Activated CD4-positive, alpha-beta T cell treated with anti-CD3 and anti-CD28 coated beads for 36 hours (primary cell): ENCODE data around the gene SEC24A. TPM values are rescaled to one million over a fixed set of nuclear protein-coding genes. Genes with fewer than 3 reads are reported as not detected.
"Not testable (repeated sequence)": the region's sequence is repeated elsewhere in the genome, so short reads cannot be mapped to it uniquely, and the experiment has no call there.

Experiments used
- ATAC-seq: fragments of 200-7000 bp; cut with Tn5 transposase; one replicate; pipeline ENCODE4 v1.10.0; 2021; ENCODE audit warnings: mild to moderate bottlenecking, moderate library complexity
- CTCF ChIA-PET: fragments of 350-600 bp; sonication (Branson Sonifier 250); formaldehyde crosslinking; loops from one replicate; lab custom pipeline; 2021; ENCODE audit warnings: antibody characterized with exemption; lab: Charles Lee
- POLR2A ChIA-PET: fragments of 350-600 bp; sonication (Branson Sonifier 250); formaldehyde crosslinking; loops from one replicate; lab custom pipeline; 2021; ENCODE audit warnings: antibody characterized with exemption, inconsistent platforms; lab: Charles Lee
- DNase-seq: peaks from one replicate; pipeline ENCODE4 v3.0.0-alpha.2; 2020
- H3K27ac Mint-ChIP-seq: one replicate; pipeline ENCODE4 v1.8.0; 2021; ENCODE audit warnings: mixed read lengths
- H3K27me3 Mint-ChIP-seq: one replicate; pipeline ENCODE4 v1.8.0; 2021; ENCODE audit warnings: mixed read lengths
- H3K36me3 Mint-ChIP-seq: one replicate; pipeline ENCODE4 v1.8.0; 2021; ENCODE audit warnings: low read depth, mixed read lengths
- H3K4me1 Mint-ChIP-seq: one replicate; pipeline ENCODE4 v1.8.0; 2021; ENCODE audit warnings: mixed read lengths
- H3K4me3 Mint-ChIP-seq: one replicate; pipeline ENCODE4 v1.8.0; 2021; ENCODE audit warnings: mild to moderate bottlenecking, moderate library complexity, mixed read lengths
- H3K9me3 Mint-ChIP-seq: one replicate; pipeline ENCODE4 v1.8.0; 2021; ENCODE audit warnings: low read depth, mixed read lengths
- intact Hi-C, 2 experiments: fragments of 100-400 bp; cut with DNase I in 1 of 2; cut with micrococcal nuclease in 1 of 2; formaldehyde crosslinking; loops; one replicate each; pipeline versions ENCODE4 v1.14.2 to v1.15.1; 2022 to 2024; cut with DNase I, micrococcal nuclease
- total RNA-seq, 2 experiments: library from RNA; stranded (reverse); gene quantifications; one replicate each; pipeline ENCODE4 v1.2.3, GENCODE V29; 2021

The SEC24A gene
- total RNA-seq, 2 experiments from 2014 or later = 32.2 to 41.3 TPM

GRCh38 chr5:134692722-134693121, 44.1 kb downstream of the SEC24A start:
- Mint-ChIP-seq H3K27me3 (no peaks in the 10 kb centered on the region), H3K9me3 (no peaks in the 10 kb centered on the region), H3K4me3 (no peak overlapping the region), H3K36me3 (peaks cover 39% of the 10 kb centered on the region), H3K27ac (no peak overlapping the region), H3K4me1 (no peaks in the 10 kb centered on the region)
- intact Hi-C loops = no loop called here
- CTCF ChIA-PET = interaction anchor here (0.8 kb wide), 1 partner anchor 109 kb away, joined by 4 read pairs; no protein-coding TSS in a partner anchor
- POLR2A ChIA-PET = no interaction called here
- DNase-seq = no peak
- no peak for ATAC-seq

- Mint-ChIP-seq H3K36me3 (peaks cover 40% of the 10 kb centered on the region), H3K4me3 (no peak overlapping the region), H3K27ac (no peak overlapping the region), H3K9me3 (no peaks in the 10 kb centered on the region), H3K27me3 (no peaks in the 10 kb centered on the region), H3K4me1 (no peaks in the 10 kb centered on the region)
- DNase-seq (no peak), ATAC-seq (no peak)
- CTCF ChIA-PET = interaction anchor here (0.7 to 1.4 kb wide), 2 partner anchors 10 to 18 kb away, joined by 3 to 4 read pairs; no protein-coding TSS in a partner anchor
- intact Hi-C loops = no loop called here
- POLR2A ChIA-PET = no interaction called here
Measured at GRCh38 chr5:134708301-134708700, 59.7 kb downstream of the SEC24A start.

DNA sequence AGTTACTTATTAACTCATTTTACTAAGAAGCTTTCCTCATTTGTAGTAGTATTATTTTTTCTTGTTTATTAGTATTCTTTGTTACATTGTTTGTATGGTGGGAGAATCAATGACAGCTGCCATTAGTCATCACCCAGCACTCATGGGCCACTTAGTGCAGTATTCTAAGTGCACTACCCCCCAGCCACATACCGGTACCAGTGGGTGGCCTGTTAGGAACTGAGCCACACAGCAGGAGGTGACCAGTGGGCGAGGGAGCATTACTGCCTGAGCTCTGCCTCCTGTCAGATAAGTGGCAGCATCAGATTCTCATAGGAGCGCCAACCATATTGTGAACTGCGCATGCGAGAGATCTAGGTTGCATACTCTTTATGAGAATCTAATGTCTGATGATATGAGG, 65.5 kb downstream of the SEC24A start:
- ChIA-PET CTCF (interaction anchor here (0.6 to 1.4 kb wide), 2 partner anchors 12 to 477 kb away, joined by 3 read pairs; no protein-coding TSS in a partner anchor), POLR2A (interaction anchor here (0.6 kb wide), 1 partner anchor 194 kb away, joined by 6 read pairs; no protein-coding TSS in a partner anchor)
- Mint-ChIP-seq H3K9me3 (no peaks in the 10 kb centered on the region), H3K4me1 (no peaks in the 10 kb centered on the region), H3K4me3 (no peak overlapping the region), H3K27ac (no peak overlapping the region), H3K27me3 (no peaks in the 10 kb centered on the region), H3K36me3 (peaks cover 32% of the 10 kb centered on the region)
- DNase-seq = no peak
- intact Hi-C loops = no loop called here
- no peak for ATAC-seq

DNA sequence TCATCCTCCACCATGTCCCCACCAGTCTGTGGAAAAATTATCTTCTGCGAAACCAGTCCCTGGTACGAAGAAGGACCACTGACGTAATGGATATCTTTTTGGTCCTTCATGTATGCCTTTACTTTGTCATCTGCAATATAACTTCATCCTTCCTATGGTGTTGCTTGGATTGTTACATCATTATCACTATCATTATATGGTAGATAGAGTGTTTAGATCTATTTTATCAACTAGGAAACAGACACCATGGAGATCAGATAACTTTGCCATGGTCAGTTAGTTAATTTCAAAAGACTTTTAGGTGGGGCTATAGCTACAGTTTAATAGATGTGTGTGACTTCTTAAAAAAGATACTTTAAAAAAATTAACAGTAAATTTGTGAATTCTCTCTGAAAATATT, 66.0 kb downstream of the SEC24A start:
- no peak overlapping the region for H3K27ac Mint-ChIP-seq
- POLR2A ChIA-PET = interaction anchor here (0.6 kb wide), 1 partner anchor 193 kb away, joined by 6 read pairs; no protein-coding TSS in a partner anchor
- H3K4me3 Mint-ChIP-seq = no peak overlapping the region
- intact Hi-C loops = no loop called here
- CTCF ChIA-PET = interaction anchor here (1.4 kb wide), 1 partner anchor 12 kb away, joined by 3 read pairs; no protein-coding TSS in a partner anchor
- no peaks in the 10 kb centered on the region for H3K4me1 Mint-ChIP-seq
- DNase-seq (no peak), ATAC-seq (no peak)
- H3K9me3 Mint-ChIP-seq = no peaks in the 10 kb centered on the region
- H3K27me3 Mint-ChIP-seq = no peaks in the 10 kb centered on the region
- H3K36me3 Mint-ChIP-seq = peaks cover 32% of the 10 kb centered on the region

- H3K27me3 Mint-ChIP-seq, ATAC-seq, H3K9me3 Mint-ChIP-seq, intact Hi-C loops, H3K4me1 Mint-ChIP-seq, POLR2A ChIA-PET, H3K27ac Mint-ChIP-seq, H3K4me3 Mint-ChIP-seq, CTCF ChIA-PET, DNase-seq: not testable (repeated sequence)
- H3K36me3 Mint-ChIP-seq = peaks cover 35% of the 10 kb centered on the region
Measured at GRCh38 chr5:134715466-134715865, 66.9 kb downstream of the SEC24A start.

GRCh38 chr5:134724872-134725271, 76.3 kb downstream of the SEC24A start:
- H3K9me3 Mint-ChIP-seq = no peaks in the 10 kb centered on the region
- H3K27me3 Mint-ChIP-seq = no peaks in the 10 kb centered on the region
- ATAC-seq = no peak
- POLR2A ChIA-PET = no interaction called here
- CTCF ChIA-PET = interaction anchor here (0.6 to 2.0 kb wide), 2 partner anchors 11 to 1106 kb away, joined by 3 to 8 read pairs; no protein-coding TSS in a partner anchor
- no peaks in the 10 kb centered on the region for H3K4me1 Mint-ChIP-seq
- H3K36me3 Mint-ChIP-seq = peaks cover 20% of the 10 kb centered on the region
- DNase-seq = no peak
- no peak overlapping the region for H3K27ac Mint-ChIP-seq
- intact Hi-C loops = no loop called here
- no peak overlapping the region for H3K4me3 Mint-ChIP-seq

GRCh38 chr5:134732819-134733218, 84.2 kb downstream of the SEC24A start:
- Mint-ChIP-seq H3K9me3 (no peaks in the 10 kb centered on the region), H3K4me1 (peaks cover 5% of the 10 kb centered on the region), H3K27me3 (no peaks in the 10 kb centered on the region), H3K36me3 (no peaks in the 10 kb centered on the region), H3K4me3 (no peak overlapping the region), H3K27ac (no peak overlapping the region)
- CTCF ChIA-PET = interaction anchor here (0.7 kb wide), 1 partner anchor 45 kb away, joined by 3 read pairs; no protein-coding TSS in a partner anchor
- intact Hi-C loops = no loop called here
- POLR2A ChIA-PET = no interaction called here
- DNase-seq (no peak), ATAC-seq (no peak)

DNA sequence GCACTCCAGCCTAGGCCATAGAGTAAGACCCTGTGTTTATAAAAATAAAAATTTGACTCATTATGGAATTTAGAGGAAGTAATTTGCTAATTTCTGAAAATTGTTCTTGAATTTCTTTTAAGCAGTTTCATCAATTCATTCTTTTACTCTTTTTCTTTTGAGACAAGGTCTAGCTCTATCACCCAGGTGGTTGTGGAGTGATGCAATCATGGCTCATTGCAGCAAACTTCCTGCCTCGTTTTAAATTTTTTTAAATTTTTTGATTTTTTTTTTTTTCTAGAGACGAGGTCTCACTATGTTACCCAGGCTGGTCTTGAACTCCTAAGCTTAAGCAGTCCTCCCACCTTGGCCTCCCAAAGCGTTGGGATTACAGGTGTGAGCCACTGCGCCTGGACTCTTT, 86.7 kb downstream of the SEC24A start:
- H3K27ac Mint-ChIP-seq = no peak overlapping the region
- CTCF ChIA-PET = interaction anchor here (0.6 to 1.9 kb wide), 4 partner anchors 9 to 560 kb away, joined by 3 to 8 read pairs (median 4); partner anchors contain the start of gene DDX46
- peak; percentile 35 for DNase-seq
- H3K9me3 Mint-ChIP-seq = no peaks in the 10 kb centered on the region
- no peak for ATAC-seq
- H3K36me3 Mint-ChIP-seq = peaks cover 5% of the 10 kb centered on the region
- intact Hi-C loops = loop anchor here (5.0 kb wide), 4 partner anchors 133 to 433 kb away; partner anchors contain the start of gene CDKN2AIPNL (in 1 of the 2)
- no peaks in the 10 kb centered on the region for H3K27me3 Mint-ChIP-seq
- peaks cover 14% of the 10 kb centered on the region for H3K4me1 Mint-ChIP-seq
- no peak overlapping the region for H3K4me3 Mint-ChIP-seq
- POLR2A ChIA-PET = interaction anchor here (0.6 to 1.0 kb wide), 3 partner anchors 18 to 148 kb away, joined by 3 to 9 read pairs (median 3); no protein-coding TSS in a partner anchor

- ChIA-PET POLR2A (interaction anchor here (1.0 kb wide), 1 partner anchor 149 kb away, joined by 3 read pairs; no protein-coding TSS in a partner anchor), CTCF (interaction anchor here (0.9 to 1.9 kb wide), 5 partner anchors 10 to 211 kb away, joined by 3 to 8 read pairs (median 4); partner anchors contain the start of genes DDX46 and JADE2)
- ATAC-seq = no peak
- Mint-ChIP-seq H3K36me3 (peaks cover 10% of the 10 kb centered on the region), H3K27me3 (no peaks in the 10 kb centered on the region), H3K27ac (no peak overlapping the region), H3K4me3 (no peak overlapping the region), H3K9me3 (no peaks in the 10 kb centered on the region), H3K4me1 (peaks cover 24% of the 10 kb centered on the region)
- no peak for DNase-seq
- intact Hi-C loops = loop anchor here (5.0 kb wide), 4 partner anchors 134 to 434 kb away; partner anchors contain the start of gene CDKN2AIPNL (in 1 of the 2)
Measured at GRCh38 chr5:134736173-134736812, 87.7 kb downstream of the SEC24A start.

DNA sequence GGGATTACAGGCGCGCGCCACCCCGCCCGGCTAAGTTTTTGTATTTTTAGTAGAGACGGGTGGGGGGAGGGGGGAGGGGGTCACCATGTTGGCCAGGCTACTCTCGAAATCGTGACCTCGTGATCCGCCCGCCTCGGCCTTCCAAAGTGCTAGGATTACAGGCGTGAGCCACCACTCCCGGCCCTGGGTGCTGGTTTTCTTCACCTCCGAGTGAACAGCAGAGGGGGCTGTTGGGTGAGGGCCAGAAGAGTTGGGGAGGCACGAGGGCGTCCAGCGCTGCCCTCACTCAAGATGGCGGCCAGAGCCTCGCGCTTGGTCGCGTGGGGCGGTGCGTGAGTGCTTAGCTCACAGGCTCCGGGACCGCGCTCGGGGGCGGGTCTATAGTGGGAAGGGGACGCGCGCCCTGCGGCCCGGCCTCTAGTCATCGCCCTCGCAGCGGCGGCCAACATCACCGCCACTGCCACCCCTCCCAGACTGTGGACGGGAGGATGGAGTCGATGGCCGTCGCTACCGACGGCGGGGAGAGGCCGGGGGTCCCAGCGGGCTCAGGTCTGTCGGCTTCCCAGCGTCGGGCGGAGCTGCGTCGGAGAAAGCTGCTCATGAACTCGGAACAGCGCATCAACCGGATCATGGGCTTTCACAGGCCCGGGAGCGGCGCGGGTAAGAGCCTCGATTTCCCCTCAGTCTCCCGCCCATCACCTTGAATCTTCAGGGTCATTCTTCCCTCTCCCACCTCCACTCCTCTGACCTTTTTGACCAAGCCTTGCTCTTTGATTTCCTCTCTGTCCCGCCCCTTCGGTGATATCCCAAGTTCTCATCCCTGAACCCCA, 89.8 kb downstream of the SEC24A start, which contains the start of gene CAMLG:
Gene CAMLG, plus strand, starts transcription at position 416 of the 830 bp plus-strand sequence. Its CDS starts 73 bp downstream, at position 489.
- Mint-ChIP-seq H3K36me3 (peaks cover 13% of the 10 kb centered on the region), H3K27me3 (no peaks in the 10 kb centered on the region)

More for the DNA sequence above, 89.8 kb downstream of the SEC24A start, which contains the start of gene CAMLG:
- Mint-ChIP-seq H3K4me1 (peaks cover 27% of the 10 kb centered on the region), H3K27ac (peak within 1 kb of the TSS; percentile 95), H3K4me3 (peak within 1 kb of the TSS; percentile 94), H3K9me3 (no peaks in the 10 kb centered on the region)
- ChIA-PET POLR2A (interaction anchor here (0.5 to 3.8 kb wide), 11 partner anchors 10 to 808 kb away, joined by 3 to 19 read pairs (median 3); partner anchors contain the start of genes C5orf24, DDX46 and PCBD2), CTCF (interaction anchor here (0.8 to 4.2 kb wide), 12 partner anchors 10 to 513 kb away, joined by 3 to 50 read pairs (median 4); partner anchors contain the start of genes C5orf24, DDX46, PCBD2 and PPP2CA)
- ATAC-seq (peak; percentile 97), DNase-seq (peak; percentile 99)
- intact Hi-C loops = loop anchor here (1.0 to 5.0 kb wide), 17 partner anchors 20 to 562 kb away; partner anchors contain the start of genes C5orf24 (in 2 of the 2), DDX46 (in 2 of the 2), PCBD2 (in 2 of the 2) and CDKL3 (in 1 of the 2)
